ENCODE results near the gene CCSER1.
"Not testable (repeated sequence)": the region's sequence is repeated elsewhere in the genome, so short reads cannot be mapped to it uniquely, and the experiment has no call there.

Gene CCSER1

GRCh38 chr4:91454111-91454510 is 1326.9 kb downstream of the CCSER1 start:
- DNase-seq = no peak

- not testable (repeated sequence) for DNase-seq
Observed at GRCh38 chr4:91462566-91462965, 1335.4 kb downstream of the CCSER1 start.

- DNase-seq = no peak
Observed at GRCh38 chr4:91470671-91471070, 1343.5 kb downstream of the CCSER1 start.

- no peak for DNase-seq
Observed at GRCh38 chr4:91471280-91471679, 1344.1 kb downstream of the CCSER1 start.

- no peak for DNase-seq
Observed at GRCh38 chr4:91472046-91472445, 1344.9 kb downstream of the CCSER1 start.

GRCh38 chr4:91485415-91485814 is 1358.2 kb downstream of the CCSER1 start:
- no peak for DNase-seq

- no peak for DNase-seq
Observed at GRCh38 chr4:91488946-91489345, 1361.8 kb downstream of the CCSER1 start.

GRCh38 chr4:91497892-91498291 is 1370.7 kb downstream of the CCSER1 start:
- DNase-seq = no peak

GRCh38 chr4:91502365-91502764 is 1375.2 kb downstream of the CCSER1 start:
- no peak for DNase-seq

GRCh38 chr4:91513326-91513725 is 1386.1 kb downstream of the CCSER1 start:
- no peak for DNase-seq

GRCh38 chr4:91519155-91519554 is 1392.0 kb downstream of the CCSER1 start:
- DNase-seq = no peak

GRCh38 chr4:91525621-91526020 is 1398.4 kb downstream of the CCSER1 start:
- DNase-seq = no peak

GRCh38 chr4:91527056-91527455 is 1399.9 kb downstream of the CCSER1 start:
- no peak for DNase-seq

GRCh38 chr4:91567594-91567993 is 1440.4 kb downstream of the CCSER1 start:
- DNase-seq = no peak

- no peak for DNase-seq
Observed at GRCh38 chr4:91577864-91578263, 1450.7 kb downstream of the CCSER1 start.

- no peak for DNase-seq
Observed at GRCh38 chr4:91590260-91590659, 1463.1 kb downstream of the CCSER1 start.

GRCh38 chr4:91592125-91592524 is 1464.9 kb downstream of the CCSER1 start:
- no peak for DNase-seq

GRCh38 chr4:91596718-91597117 is 1469.5 kb downstream of the CCSER1 start:
- DNase-seq = no peak

- DNase-seq = no peak
Observed at GRCh38 chr4:91598696-91599095, 1471.5 kb downstream of the CCSER1 start.

GRCh38 chr4:91600301-91600700 is 1473.1 kb downstream of the CCSER1 start:
- no peak for DNase-seq

- no peak for DNase-seq
Observed at GRCh38 chr4:91601401-91601800, 1474.2 kb downstream of the CCSER1 start.

- no peak for DNase-seq
Observed at GRCh38 chr4:91611782-91612181, 1484.6 kb downstream of the CCSER1 start.

- no peak for DNase-seq
Observed at GRCh38 chr4:91620952-91621351, 1493.8 kb downstream of the CCSER1 start.

- DNase-seq = no peak
Observed at GRCh38 chr4:91621446-91621845, 1494.3 kb downstream of the CCSER1 start.

GRCh38 chr4:91622925-91623602 is 1495.9 kb downstream of the CCSER1 start:
- DNase-seq = no peak

Data from bone marrow (tissue), 2 donors.